HS-27A (cell line): ENCODE data around the gene CHST12.

ENCODE experiments used
- DNase-seq: peaks from one replicate; pipeline ENCODE4 v3.0.0-alpha.2; 2012; ENCODE audit warnings: low read depth, missing footprints

Gene CHST12

GRCh38 chr7:2479276-2480069 lies 76.1 kb downstream of the CHST12 start:
- DNase-seq, result no peak

- DNase-seq, result no peak
Measured at GRCh38 chr7:2480070-2480408, 76.6 kb downstream of the CHST12 start.

- no peak for DNase-seq
Measured at GRCh38 chr7:2481195-2481594, 77.8 kb downstream of the CHST12 start.

DNA sequence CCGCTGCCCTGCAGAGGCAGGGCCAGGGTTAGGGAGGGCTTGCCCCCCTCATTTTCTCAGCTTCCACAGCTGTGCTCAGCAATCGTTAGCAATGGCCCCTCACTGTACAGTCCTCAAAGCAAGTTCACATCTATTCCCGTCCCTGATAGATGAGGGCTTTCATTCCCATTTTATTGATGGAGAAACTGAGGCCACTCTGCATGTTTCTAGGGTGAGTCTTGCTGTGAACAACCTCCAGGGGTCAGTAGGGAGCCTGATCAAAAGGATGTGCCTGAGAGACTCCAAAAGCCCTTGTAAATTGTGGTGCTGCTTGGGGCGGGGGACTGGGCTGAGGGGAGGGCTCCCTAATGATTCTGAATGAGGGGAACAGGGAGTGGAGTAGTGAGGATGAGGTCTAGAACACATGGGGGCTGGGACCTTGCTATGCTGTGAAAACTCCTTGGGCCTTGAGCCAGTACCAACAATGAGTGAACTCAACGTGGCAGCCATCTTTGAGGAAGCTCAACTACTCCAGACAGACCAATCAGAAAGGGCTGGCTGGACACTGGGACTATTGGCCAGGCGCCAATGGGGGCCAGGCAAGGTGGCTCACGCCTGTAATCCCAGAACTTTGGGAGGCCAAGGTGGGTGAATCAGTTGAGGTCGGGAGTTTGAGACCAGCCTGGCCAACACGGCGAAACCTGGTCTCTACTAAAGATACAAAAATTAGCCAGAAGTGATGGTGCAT lies 79.5 kb downstream of the CHST12 start:
- DNase-seq, result no peak

- DNase-seq, result no peak
Measured at GRCh38 chr7:2483494-2483893, 80.1 kb downstream of the CHST12 start.

DNA sequence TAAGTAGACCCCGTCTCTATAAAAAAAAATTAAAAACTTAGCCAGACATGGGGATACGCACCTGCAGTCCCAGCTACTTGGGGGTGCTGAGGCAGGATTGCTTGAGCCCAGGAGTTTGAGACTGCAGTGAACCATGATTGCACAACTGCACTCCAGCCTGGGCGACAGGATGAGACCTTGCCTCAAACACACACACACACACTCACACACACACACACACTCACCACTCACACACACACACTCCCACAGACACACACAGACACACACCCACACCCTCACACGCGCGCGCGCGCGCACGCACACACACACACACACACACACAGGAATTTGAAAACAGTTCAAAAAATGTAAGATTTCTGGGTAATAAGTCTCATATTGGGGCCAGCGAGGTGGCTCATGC lies 81.5 kb downstream of the CHST12 start:
- DNase-seq, result no peak

DNA sequence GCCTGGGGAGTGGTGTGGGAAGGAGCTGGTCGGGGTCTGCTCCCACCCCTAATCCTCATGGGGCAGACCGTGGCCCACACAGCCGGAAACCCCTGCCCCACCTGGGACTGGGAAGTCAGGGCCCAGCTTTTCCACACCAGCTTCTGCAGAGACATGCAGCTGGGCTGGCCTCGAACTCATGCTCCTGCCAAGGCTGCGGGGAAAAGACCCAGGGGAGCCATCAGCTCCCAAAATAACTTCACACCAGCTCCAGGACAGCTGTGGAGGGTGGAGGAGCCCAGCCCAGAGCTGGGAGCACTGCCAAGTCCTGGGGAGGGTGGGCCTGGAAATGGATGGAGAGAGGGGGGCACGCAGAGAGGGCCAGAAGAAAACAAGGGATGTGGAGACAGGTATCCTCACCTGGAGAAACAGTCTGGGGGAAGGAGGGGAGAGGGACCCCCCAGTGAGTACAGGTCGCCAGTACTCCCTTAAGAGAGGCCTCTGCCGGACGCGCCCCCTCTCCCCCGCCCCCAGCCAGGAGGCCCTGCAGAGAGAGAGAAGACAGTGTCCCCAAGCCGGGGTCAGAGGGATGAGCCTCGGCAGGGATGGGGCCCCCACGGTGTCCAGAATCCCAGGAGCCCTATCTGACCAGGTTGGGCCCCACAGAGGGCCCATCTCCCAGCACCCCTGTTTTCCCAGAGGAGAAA lies 84.3 kb downstream of the CHST12 start:
- DNase-seq, result no peak

DNA sequence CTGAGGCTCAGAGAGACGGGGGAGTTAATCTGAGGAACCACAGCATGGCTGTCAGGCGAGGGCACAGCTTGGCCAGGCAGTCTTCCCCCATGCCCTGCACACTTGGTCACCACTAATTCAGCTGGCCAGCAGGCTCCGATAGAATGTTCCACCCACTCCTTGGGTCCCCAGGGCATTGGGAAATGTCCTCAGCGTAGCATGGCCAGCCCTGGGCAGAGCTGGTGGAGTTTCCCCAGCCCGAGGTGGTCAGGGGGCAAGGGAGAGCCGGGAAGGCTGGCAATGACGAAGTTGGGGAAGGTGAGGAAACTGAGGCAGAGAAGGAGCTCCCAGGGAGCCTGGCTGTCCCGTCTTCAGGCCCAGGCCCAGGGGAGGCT lies 84.8 kb downstream of the CHST12 start:
- DNase-seq, result no peak

GRCh38 chr7:2488681-2489080 lies 85.3 kb downstream of the CHST12 start:
- DNase-seq, result no peak

DNA sequence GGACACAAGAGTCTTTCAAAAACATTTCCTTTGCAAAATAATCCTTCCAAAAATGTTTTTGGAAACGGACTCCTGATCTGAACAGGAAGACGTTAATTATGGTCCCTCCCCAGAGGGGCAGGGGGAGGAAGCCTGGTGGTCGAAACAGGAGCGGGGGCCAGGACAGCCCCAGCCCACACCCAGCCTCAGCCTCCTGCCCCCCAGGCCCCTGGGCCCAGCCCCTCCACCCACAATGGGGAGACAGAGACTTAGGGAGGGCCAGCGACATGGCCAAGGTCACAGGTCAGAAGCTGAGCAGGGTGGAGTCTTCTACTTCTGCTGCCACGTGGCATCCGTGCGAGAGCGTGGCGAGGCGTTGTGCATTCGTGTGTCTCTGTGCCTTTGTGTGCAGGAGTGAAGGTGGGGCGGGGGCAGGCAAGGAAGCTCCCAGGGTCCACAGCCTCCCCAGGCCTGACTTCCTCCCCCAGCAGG lies 86.8 kb downstream of the CHST12 start:
- DNase-seq, result no peak

- DNase-seq, result no peak
Measured at GRCh38 chr7:2492038-2492437, 88.6 kb downstream of the CHST12 start.

GRCh38 chr7:2493205-2494164 lies 90.1 kb downstream of the CHST12 start:
- DNase-seq, result no peak

DNA sequence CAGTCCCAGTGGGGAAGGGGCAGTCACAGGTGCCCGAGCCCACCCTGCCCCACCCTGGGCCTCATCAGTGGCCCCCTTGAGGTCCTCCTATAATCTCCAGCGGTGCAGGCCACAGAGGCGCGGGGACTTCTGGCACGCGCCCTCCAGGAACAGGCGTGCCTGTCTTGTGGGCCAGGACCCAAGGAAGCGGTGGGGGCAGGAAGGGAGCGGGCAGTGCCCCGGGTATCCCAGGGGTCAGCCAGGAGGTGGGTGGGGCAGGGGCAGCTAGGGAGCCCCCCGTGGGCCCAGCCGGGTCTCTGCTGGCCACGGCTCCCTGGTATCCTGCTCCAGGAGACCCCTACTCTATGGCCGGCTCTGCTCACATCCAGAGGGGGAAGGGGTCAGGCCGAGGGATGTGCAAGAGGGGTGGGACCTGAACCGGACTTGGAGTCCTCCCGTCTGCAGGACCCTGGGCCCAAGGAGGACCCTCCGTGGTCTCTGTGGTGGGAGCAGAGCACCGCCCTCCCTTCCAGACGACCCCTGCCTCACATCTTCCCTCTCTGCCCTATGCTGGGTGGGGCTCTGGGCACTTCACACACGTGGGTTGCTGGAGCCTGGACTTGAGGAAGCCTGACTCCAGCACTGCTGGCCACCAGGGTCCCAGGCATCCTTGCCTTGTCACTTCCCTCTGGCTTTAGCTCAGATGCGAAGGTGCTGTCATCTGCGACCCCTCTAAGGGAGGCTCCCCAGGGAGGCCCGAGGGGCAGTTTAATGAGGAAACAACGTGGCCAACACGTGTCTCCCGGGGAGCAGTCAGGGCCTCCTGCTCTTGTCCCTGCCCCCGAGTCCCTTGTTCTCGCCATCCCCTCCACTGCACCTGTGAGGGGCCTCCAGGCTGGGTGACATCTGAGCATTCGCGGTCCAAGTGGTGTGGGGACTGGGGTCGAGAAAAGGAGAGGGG lies 91.0 kb downstream of the CHST12 start:
- DNase-seq, result no peak

- DNase-seq, result no peak
Measured at GRCh38 chr7:2495418-2496299, 92.2 kb downstream of the CHST12 start.

DNA sequence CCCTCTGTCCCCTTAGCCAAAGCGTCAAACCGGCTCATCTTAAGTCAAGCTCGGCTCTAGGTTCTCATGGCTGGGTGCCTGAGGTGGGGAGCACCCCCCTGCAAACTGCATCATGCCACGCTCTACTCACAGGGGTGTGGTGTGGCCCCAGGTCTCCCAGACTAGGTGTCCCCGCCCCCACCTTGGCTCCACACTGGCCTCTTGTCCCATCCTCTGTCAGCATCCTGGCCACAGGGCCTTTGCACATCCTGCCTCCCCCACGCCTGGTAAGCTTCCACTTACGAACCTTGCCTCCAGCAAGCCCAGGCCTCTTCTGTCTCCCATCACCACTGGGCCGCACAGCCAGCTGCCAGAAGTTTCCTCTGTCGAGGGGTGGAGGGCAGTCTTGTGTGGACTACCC lies 93.0 kb downstream of the CHST12 start:
- no peak for DNase-seq

- DNase-seq, result no peak
Measured at GRCh38 chr7:2497065-2497464, 93.7 kb downstream of the CHST12 start.

GRCh38 chr7:2497500-2498336 lies 94.3 kb downstream of the CHST12 start:
- DNase-seq, result no peak
